ENCODE data around the gene RXFP4.

The RXFP4 gene

DNA sequence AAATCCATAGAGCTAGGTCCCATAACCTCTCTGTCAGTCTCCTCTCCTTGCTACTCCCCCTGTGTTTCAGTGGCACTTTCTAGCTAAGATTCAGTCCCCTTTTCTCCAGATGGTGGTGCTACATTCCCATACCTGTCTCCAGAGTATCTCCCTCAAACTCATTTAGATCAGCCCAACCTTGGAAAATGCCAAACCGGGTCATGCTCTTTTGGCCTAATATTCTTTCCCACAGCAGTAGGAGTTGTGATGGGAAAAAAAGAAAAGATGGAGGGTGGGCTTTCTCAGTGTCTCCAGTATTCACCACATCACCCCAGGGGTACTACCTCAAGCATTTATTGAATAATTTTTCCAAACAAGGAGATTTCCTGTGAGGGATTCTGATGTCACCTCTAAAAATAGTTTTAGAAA, 3.2 kb upstream of the RXFP4 start:
- DNase-seq (ENCODE audit: low read depth), result peak; percentile 70
- H3K4me3 ChIP-seq (ENCODE audit: low read length), result no peak overlapping the region
- TF ChIP-seq, protein P1, sequence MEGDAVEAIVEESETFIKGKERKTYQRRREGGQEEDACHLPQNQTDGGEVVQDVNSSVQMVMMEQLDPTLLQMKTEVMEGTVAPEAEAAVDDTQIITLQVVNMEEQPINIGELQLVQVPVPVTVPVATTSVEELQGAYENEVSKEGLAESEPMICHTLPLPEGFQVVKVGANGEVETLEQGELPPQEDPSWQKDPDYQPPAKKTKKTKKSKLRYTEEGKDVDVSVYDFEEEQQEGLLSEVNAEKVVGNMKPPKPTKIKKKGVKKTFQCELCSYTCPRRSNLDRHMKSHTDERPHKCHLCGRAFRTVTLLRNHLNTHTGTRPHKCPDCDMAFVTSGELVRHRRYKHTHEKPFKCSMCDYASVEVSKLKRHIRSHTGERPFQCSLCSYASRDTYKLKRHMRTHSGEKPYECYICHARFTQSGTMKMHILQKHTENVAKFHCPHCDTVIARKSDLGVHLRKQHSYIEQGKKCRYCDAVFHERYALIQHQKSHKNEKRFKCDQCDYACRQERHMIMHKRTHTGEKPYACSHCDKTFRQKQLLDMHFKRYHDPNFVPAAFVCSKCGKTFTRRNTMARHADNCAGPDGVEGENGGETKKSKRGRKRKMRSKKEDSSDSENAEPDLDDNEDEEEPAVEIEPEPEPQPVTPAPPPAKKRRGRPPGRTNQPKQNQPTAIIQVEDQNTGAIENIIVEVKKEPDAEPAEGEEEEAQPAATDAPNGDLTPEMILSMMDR (conservative IDR thresholded peaks at IDR 0.05; ENCODE audit: low read length), result peak; percentile 74

DNA sequence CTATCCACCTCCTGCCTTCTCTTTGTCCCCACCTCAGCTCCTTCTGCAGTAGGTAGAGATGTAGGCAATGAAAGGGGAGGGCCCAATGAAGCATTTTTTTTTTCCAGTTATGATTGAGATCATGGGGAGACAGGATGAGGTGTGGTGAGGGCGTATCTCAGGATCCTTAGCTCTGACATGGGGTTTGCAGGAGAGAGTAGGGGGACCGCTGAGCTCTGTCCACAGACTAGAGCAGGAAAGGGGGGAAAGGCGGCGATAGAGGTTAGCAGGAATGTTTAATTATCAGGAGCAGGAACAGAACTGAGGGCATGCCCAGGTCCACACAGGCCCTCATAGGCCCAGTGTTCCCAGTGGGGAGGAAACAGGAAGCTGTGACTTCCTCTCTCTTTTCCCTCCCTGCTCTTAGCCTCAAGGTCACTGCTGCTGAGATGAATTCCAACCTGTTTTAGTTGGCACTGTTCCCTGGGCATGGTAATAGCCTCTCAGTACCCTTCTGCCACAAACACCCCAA, 901 bp upstream of the RXFP4 start:
- no peak overlapping the region for H3K4me3 ChIP-seq (ENCODE audit: low read length)
- TF ChIP-seq, protein P1 (conservative IDR thresholded peaks at IDR 0.05; ENCODE audit: low read length), result no peak
- peak; percentile 76 for DNase-seq (ENCODE audit: low read depth)

DNA sequence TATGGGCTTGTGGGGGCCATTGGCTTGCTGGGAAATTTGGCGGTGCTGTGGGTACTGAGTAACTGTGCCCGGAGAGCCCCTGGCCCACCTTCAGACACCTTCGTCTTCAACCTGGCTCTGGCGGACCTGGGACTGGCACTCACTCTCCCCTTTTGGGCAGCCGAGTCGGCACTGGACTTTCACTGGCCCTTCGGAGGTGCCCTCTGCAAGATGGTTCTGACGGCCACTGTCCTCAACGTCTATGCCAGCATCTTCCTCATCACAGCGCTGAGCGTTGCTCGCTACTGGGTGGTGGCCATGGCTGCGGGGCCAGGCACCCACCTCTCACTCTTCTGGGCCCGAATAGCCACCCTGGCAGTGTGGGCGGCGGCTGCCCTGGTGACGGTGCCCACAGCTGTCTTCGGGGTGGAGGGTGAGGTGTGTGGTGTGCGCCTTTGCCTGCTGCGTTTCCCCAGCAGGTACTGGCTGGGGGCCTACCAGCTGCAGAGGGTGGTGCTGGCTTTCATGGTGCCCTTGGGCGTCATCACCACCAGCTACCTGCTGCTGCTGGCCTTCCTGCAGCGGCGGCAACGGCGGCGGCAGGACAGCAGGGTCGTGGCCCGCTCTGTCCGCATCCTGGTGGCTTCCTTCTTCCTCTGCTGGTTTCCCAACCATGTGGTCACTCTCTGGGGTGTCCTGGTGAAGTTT, 550 bp downstream of the RXFP4 start:
- TF ChIP-seq, protein P1 (conservative IDR thresholded peaks at IDR 0.05; ENCODE audit: low read length), result no peak
- DNase-seq (ENCODE audit: low read depth), result no peak
- H3K4me3 ChIP-seq (ENCODE audit: low read length), result no peak overlapping the region

DNA sequence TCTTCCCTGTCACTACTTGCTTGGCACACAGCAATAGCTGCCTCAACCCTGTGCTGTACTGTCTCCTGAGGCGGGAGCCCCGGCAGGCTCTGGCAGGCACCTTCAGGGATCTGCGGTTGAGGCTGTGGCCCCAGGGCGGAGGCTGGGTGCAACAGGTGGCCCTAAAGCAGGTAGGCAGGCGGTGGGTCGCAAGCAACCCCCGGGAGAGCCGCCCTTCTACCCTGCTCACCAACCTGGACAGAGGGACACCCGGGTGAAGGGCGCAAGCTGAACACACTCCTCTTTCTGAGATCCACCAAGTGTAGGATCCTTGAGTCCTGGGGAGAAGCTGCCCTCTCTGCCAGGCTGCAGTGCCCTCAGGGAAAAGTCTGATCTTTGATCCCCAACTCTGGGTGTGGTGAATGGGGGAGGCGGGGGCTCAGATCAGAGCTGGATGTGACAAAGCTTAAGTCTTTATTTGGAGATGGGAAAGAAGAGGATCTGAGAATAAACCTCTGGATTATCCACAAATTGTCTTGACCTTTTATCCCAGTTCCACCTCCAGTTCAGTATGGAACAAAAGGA, 1.2 kb downstream of the RXFP4 start:
- DNase-seq (ENCODE audit: low read depth), result no peak
- TF ChIP-seq, protein P1 (conservative IDR thresholded peaks at IDR 0.05; ENCODE audit: low read length), result no peak
- no peak overlapping the region for H3K4me3 ChIP-seq (ENCODE audit: low read length)

DNA sequence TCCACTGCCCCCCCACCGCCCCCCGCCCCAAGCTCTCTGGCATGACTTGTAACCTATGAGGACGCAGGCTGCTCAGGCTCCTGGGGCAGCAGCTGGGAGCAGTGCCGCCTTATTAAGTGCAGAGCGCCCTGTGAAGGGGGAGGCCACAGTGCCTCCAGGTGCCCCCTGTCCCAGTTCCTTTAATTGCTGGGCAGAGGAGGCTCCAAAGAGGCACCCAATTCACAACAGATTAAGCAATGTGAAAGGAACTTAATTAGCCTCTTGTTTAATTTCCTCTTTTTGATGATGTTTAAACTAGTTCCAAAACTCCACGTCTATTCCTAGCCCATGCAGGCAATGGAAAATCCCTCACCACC, 3.0 kb downstream of the RXFP4 start:
- no peak for DNase-seq (ENCODE audit: low read depth)
- H3K4me3 ChIP-seq (ENCODE audit: low read length), result no peak overlapping the region
- TF ChIP-seq, protein P1 (conservative IDR thresholded peaks at IDR 0.05; ENCODE audit: low read length), result no peak

DNA sequence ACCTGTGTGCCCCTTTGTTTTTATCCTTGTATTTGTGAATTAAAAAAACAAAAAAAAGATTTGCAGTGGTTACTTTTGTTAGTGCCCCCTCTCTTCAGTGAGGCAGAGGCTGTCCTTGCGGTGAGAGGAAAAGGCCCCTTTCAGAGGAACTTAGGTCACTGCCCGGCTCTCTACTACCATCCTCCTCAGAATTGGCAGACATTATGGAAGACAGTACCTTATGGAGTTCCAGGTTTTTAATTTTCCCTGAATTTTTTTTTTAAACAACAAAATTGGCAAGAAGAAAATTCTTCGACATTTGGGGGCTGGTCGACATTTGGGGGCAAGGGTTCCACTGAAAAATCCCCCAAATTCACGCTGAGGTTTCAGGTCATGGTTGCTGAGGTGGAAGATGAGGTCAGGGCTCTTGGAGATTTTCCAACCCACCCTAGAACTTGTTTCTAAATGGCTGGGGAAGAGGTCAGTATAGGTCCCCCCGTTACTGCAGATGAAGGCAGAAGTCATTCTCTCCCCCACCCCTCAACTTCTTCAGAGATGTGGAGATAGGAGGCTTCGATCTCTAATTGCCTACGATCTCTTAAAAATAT, 5.3 kb downstream of the RXFP4 start:
- no peak for DNase-seq (ENCODE audit: low read depth)
- TF ChIP-seq, protein P1 (conservative IDR thresholded peaks at IDR 0.05; ENCODE audit: low read length), result no peak
- no peak overlapping the region for H3K4me3 ChIP-seq (ENCODE audit: low read length)

DNA sequence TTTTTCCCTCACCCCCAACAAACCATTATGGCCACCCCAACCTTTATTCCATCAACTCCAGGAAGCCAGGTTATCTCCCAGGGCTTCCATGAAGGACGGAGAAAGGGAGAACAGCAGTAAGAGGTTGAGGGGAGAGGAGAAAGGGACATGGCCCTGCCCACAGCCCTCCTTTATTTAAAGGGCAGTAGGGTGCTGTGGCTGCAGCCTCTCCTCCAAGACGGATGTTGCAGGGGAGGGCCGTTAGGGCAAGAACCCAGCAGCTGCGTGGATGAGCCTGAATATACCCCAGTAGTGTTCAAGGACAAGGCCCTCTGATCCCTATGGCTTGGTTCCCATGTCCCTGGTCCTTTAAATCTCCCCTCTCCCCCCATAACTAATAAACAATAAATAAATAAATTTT, 5.9 kb downstream of the RXFP4 start:
- TF ChIP-seq, protein P1 (conservative IDR thresholded peaks at IDR 0.05; ENCODE audit: low read length), result no peak
- DNase-seq (ENCODE audit: low read depth), result no peak
- no peak overlapping the region for H3K4me3 ChIP-seq (ENCODE audit: low read length)

Measured in AG10803 (cell line).